Urinary bladder (tissue), 4 donors: Measurements from ENCODE around the gene CACNA2D1. TPM values are rescaled to one million over a fixed set of nuclear protein-coding genes. Genes with fewer than 3 reads are reported as not detected.
"Not testable (repeated sequence)": the region's sequence is repeated elsewhere in the genome, so short reads cannot be mapped to it uniquely, and the experiment has no call there.

ENCODE experiments used
- DNase-seq: peaks from one replicate; pipeline ENCODE4 v3.0.0-alpha.2; 2015; ENCODE audit errors: extremely low spot score
- H3K27ac ChIP-seq: one replicate; pipeline ENCODE4 v1.5.1; 2013; ENCODE audit warnings: low read depth, mild to moderate bottlenecking, moderate library complexity
- H3K36me3 ChIP-seq: one replicate; pipeline ENCODE4 v1.6.1; 2013; ENCODE audit warnings: mild to moderate bottlenecking, moderate library complexity; ENCODE audit not compliant: insufficient read depth
- H3K4me1 ChIP-seq: one replicate; pipeline ENCODE4 v1.6.1; 2013; ENCODE audit warnings: mild to moderate bottlenecking, moderate library complexity; ENCODE audit not compliant: insufficient read depth
- H3K4me3 ChIP-seq: one replicate; pipeline ENCODE4 v1.5.1; 2013; ENCODE audit warnings: low read depth, low read length
- WGBS: extraction: QIAGEN DNeasy Blood & Tissue Kit; methylation state at CpG from one replicate; pipeline ENCODE4 v1.1.7; 2013; 5-methylcytosine and 5-hydroxymethylcytosine counted together
- polyA plus RNA-seq: library from polyadenylated mRNA; stranded (reverse); fragments of 200-250 nt; gene quantifications from one replicate; pipeline ENCODE4 v1.2.3, GENCODE V29; 2013
- total RNA-seq: library from RNA; depleted of rRNA; stranded (reverse); fragments of >200 nt; gene quantifications from one replicate; pipeline ENCODE4 v1.2.3, GENCODE V29; 2014
- donor health status: healthy with polysubstance abuse.
- donor health status: healthy.

Gene CACNA2D1
- total and polyA plus RNA-seq, 2 donors = 18.7 to 89.1 TPM

GRCh38 chr7:82396343-82396742 lies 47.2 kb downstream of the CACNA2D1 start:
- DNase-seq = no peak
- H3K27ac ChIP-seq = no peak overlapping the region
- WGBS = 94% methylated on average over 1 of the region's 1 CpG
- no peaks in the 10 kb centered on the region for H3K4me1 ChIP-seq
- H3K4me3 ChIP-seq = no peak overlapping the region
- H3K36me3 ChIP-seq = no peaks in the 10 kb centered on the region

- no peak overlapping the region for H3K27ac ChIP-seq
- WGBS = 95% methylated on average over 4 of the region's 4 CpGs
- no peaks in the 10 kb centered on the region for H3K4me1 ChIP-seq
Observed at GRCh38 chr7:82395147-82395546, 48.4 kb downstream of the CACNA2D1 start.

DNA sequence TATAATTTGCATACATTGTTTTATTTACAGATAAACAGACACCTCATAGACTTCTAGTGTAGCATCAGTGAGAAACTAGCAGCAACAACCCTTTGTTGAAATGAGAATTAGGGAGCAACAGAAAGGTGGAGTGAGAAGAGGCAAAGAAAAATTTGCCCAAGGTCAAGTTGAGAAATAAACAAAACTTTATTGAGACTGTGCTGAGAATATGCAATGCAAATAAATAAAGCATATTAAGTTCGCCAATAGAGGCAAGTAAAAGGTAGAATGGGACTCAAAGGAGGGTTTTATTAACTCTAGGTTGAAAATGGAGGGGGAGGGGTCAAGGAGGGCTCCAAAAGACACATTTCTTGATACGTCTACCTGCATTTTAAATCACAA lies 49.7 kb downstream of the CACNA2D1 start:
- H3K27ac ChIP-seq = no peak overlapping the region
- DNase-seq = no peak
- H3K4me3 ChIP-seq = no peak overlapping the region
- H3K4me1 ChIP-seq = no peaks in the 10 kb centered on the region
- WGBS = 94% methylated on average over 2 of the region's 2 CpGs
- no peaks in the 10 kb centered on the region for H3K36me3 ChIP-seq

More at GRCh38 chr7:82395147-82395546, 48.4 kb downstream of the CACNA2D1 start:
- Histone ChIP-seq H3K36me3 (no peaks in the 10 kb centered on the region), H3K4me3 (no peak overlapping the region)
- no peak for DNase-seq

DNA sequence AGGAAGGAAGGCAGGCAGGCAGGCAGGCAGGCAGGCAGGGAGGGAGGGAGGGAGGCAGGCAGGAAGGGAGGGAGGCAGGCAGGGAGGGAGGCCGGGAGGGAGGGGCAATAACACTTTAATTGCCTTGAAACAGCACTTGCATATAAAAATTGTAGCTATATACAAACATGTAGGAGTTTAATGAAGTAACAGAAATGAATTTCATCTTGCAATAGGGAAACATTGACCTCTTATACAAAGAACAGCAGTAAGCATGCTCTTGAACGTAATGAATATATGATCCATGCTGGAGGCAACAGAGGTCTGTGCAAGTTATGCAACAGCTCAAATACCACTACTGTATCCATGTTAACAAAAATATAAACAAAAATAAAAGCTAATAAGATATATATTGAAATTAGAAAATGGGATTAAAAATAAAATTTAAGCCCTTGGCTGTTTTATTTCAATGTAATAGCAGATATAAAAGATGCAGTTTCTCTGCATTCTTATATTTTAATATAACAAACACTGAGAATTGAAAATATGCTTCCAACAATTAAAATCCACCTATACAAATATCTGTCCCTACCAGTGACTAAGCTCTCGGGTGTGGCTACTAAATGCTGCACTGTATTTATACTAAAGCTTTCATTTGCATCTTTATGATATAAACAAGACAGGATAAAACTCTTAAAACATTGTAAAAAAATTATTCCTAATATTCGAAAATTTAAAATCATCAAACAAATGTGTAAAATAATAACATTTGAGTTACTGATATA lies 50.3 kb downstream of the CACNA2D1 start:
- no peak for DNase-seq
- Histone ChIP-seq H3K36me3 (no peaks in the 10 kb centered on the region), H3K4me3 (no peak overlapping the region), H3K4me1 (no peaks in the 10 kb centered on the region), H3K27ac (no peak overlapping the region)
- 72% methylated on average over 4 of the region's 4 CpGs for WGBS

GRCh38 chr7:82390936-82391335 lies 52.6 kb downstream of the CACNA2D1 start:
- H3K36me3 ChIP-seq = no peaks in the 10 kb centered on the region
- no peak overlapping the region for H3K4me3 ChIP-seq
- H3K4me1 ChIP-seq = no peaks in the 10 kb centered on the region
- DNase-seq = no peak
- no peak overlapping the region for H3K27ac ChIP-seq

DNA sequence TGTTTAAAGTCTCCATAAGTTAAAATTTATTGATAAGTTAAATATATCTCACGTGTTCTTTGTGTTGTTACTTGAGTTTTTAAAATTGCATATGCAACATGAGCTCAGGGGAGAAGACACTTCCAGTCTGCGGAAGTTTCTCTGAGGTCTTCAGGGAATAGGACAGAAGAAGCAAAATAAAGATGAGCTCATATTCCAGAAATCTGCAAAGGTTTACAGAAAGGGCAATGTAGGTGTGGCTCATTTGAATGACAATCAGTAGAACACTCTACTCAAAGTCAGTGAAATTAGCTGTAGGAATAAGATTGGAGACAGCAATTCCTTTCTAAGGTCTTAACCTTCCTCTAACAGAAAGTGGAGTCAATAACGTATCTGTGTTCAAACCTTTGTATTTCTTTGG lies 53.7 kb downstream of the CACNA2D1 start:
- no peak overlapping the region for H3K27ac ChIP-seq
- H3K4me1 ChIP-seq = no peaks in the 10 kb centered on the region
- WGBS = 85% methylated on average over 3 of the region's 3 CpGs
- no peak for DNase-seq
- no peak overlapping the region for H3K4me3 ChIP-seq
- no peaks in the 10 kb centered on the region for H3K36me3 ChIP-seq

DNA sequence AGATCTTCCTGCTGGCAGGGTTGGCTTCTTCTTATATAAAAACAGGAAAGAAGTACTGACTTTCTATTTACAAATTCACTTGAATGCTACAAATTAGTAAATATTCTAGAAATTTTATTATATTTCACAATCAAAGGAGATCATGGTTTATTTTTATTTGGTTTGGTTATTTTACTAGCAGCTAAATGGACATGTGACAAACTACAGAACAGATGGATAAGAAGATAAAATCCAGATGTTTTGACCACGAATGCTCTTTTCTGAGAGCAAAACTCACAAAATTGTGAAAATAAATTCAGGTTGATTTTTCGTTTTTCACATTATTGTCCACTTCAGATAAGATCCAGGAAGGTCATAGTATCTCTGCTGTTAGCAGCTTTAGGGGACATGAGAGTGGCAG lies 55.4 kb downstream of the CACNA2D1 start:
- no peak overlapping the region for H3K4me3 ChIP-seq
- no peaks in the 10 kb centered on the region for H3K4me1 ChIP-seq
- WGBS = 65% methylated on average over 2 of the region's 2 CpGs
- H3K27ac ChIP-seq = no peak overlapping the region
- H3K36me3 ChIP-seq = no peaks in the 10 kb centered on the region
- DNase-seq = no peak

DNA sequence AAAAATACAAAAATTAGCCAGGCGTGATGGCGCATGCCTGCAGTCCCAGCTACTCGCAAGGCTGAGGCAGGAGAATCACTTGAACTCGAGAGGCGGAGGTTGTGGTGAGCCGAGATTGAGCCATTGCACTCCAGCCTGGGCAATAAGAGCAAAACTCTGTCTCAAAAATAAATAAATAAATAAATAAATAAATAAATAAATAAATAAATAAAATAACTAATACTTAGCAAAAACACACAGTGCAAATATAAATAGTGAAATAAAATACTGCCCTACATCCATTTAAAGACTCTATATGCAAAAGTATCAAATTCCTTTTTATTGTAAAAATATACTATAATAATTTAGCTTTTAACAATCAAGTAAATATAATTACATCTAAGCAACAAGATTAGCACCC lies 57.0 kb downstream of the CACNA2D1 start:
- H3K4me3 ChIP-seq, DNase-seq, H3K4me1 ChIP-seq, H3K27ac ChIP-seq, H3K36me3 ChIP-seq: not testable (repeated sequence)
- WGBS = 97% methylated on average over 6 of the region's 6 CpGs

GRCh38 chr7:82384779-82385178 lies 58.8 kb downstream of the CACNA2D1 start:
- Histone ChIP-seq H3K36me3 (no peaks in the 10 kb centered on the region), H3K4me1 (no peaks in the 10 kb centered on the region), H3K4me3 (no peak overlapping the region), H3K27ac (no peak overlapping the region)
- no peak for DNase-seq
- 82% methylated on average over 2 of the region's 2 CpGs for WGBS

GRCh38 chr7:82384051-82384464 lies 59.5 kb downstream of the CACNA2D1 start:
- no peak overlapping the region for H3K27ac ChIP-seq
- 92% methylated on average over 4 of the region's 4 CpGs for WGBS

GRCh38 chr7:82382276-82382675 lies 61.3 kb downstream of the CACNA2D1 start:
- DNase-seq = no peak
- Histone ChIP-seq H3K4me1 (no peaks in the 10 kb centered on the region), H3K4me3 (no peak overlapping the region), H3K27ac (no peak overlapping the region), H3K36me3 (no peaks in the 10 kb centered on the region)
- 53% methylated on average over 2 of the region's 2 CpGs for WGBS

More at GRCh38 chr7:82384051-82384464, 59.5 kb downstream of the CACNA2D1 start:
- DNase-seq = no peak
- Histone ChIP-seq H3K36me3 (no peaks in the 10 kb centered on the region), H3K4me3 (no peak overlapping the region), H3K4me1 (no peaks in the 10 kb centered on the region)

DNA sequence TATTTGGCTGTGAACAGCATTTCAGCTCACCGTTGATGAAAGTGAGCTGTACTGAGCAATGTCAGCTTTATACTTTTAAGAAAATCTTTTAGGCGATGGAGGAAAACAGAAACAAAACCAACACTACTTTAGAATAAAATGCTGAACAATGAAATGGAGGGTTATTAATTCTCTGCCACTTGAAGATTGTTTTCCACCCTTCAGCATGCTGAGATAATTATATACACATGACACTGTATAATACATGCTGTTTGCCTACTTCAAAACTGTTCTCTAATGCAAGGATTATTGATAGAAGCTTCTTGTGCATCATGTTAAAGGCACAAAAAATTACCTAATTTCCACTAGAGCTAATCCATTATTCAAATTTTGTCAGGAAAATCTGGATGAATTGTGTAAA lies 66.8 kb downstream of the CACNA2D1 start:
- H3K27ac ChIP-seq = no peak overlapping the region

GRCh38 chr7:82375713-82376112 lies 67.9 kb downstream of the CACNA2D1 start:
- Histone ChIP-seq H3K27ac (no peak overlapping the region), H3K36me3 (no peaks in the 10 kb centered on the region), H3K4me1 (no peaks in the 10 kb centered on the region), H3K4me3 (no peak overlapping the region)
- DNase-seq = no peak
- WGBS = 59% methylated on average over 3 of the region's 3 CpGs

More for the DNA sequence above, 66.8 kb downstream of the CACNA2D1 start:
- H3K36me3 ChIP-seq = no peaks in the 10 kb centered on the region
- H3K4me3 ChIP-seq = no peak overlapping the region
- no peak for DNase-seq
- 83% methylated on average over 2 of the region's 2 CpGs for WGBS
- no peaks in the 10 kb centered on the region for H3K4me1 ChIP-seq

DNA sequence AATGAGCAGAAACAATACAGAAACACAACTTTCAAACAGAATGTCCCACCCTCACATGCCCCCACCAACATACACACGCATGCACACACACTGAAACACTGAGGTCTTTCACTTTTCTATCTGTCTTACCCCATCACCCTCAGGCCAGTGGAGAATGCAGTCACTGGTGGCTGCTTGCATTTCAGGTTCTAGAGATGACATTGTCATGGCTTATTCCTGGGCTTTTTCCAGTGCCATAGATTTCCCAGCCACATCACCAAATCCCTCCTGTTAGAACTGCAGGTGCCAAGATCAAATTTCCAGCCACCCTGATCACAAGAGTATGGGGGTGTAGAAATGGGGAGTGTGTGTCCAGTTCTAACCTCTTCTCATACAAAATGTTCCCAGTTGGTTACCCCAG lies 68.4 kb downstream of the CACNA2D1 start:
- WGBS = 96% methylated on average over 1 of the region's 1 CpG
- H3K4me1 ChIP-seq = no peaks in the 10 kb centered on the region
- no peaks in the 10 kb centered on the region for H3K36me3 ChIP-seq
- H3K4me3 ChIP-seq = no peak overlapping the region
- DNase-seq = no peak
- no peak overlapping the region for H3K27ac ChIP-seq
